Erythroblast (primary cell): Measurements from ENCODE around the gene AZIN2.

ENCODE experiments used
- GATA1 ChIP-seq: IDR thresholded peaks from 2 replicates; pipeline ENCODE4 v1.6.1; 2011; ENCODE audit warnings: low read depth, mild to moderate bottlenecking, control low read depth, low read length, moderate library complexity
- POLR2A ChIP-seq: IDR thresholded peaks from 2 replicates; pipeline ENCODE4 v1.6.1; 2011; ENCODE audit warnings: mild to moderate bottlenecking, low read length

GRCh38 chr1:33049371-33049770 is 31.6 kb upstream of the AZIN2 start:
- TF ChIP-seq POLR2A (no peak), GATA1 (no peak)
